Measurements from ENCODE around the gene MGST3.
"Not testable (repeated sequence)": the region's sequence is repeated elsewhere in the genome, so short reads cannot be mapped to it uniquely, and the experiment has no call there.

MGST3 gene

GRCh38 chr1:165701922-165702321, 70.9 kb downstream of the MGST3 start:
- not testable (repeated sequence) for DNase-seq

GRCh38 chr1:165703648-165704047, 72.6 kb downstream of the MGST3 start:
- DNase-seq, result no peak
